Heart left ventricle (tissue), 13 donors: Measurements from ENCODE around the gene TIMM17A.

Experiments used
- POLR2A ChIP-seq, 2 donors: fragments of 450-650 bp; IDR thresholded peaks; one replicate each; pipeline ENCODE4 v1.6.1; 2017; ENCODE audit warnings: antibody characterized with exemption in 2 of 2, mild to moderate bottlenecking in 2 of 2, moderate library complexity in 2 of 2
- TF ChIP-seq, protein P1 (sequence below), 12 donors: fragments of 200-600 bp; sonication (generic) in 4 of 12; IDR thresholded peaks; one replicate each; pipeline versions ENCODE4 v1.5.0 to v1.8.0; 2018 to 2022; ENCODE audit warnings: antibody characterized with exemption in 12 of 12, mild to moderate bottlenecking in 5 of 12
- donor health status: ischemic (EF 13 %, LVEDD 7.1; RV severe dilation, severe dysfunction).
- donor health status: DM: no; HTN: yes; CAD: no.
- donor health status: DM: no; HTN: no; CAD: no.
- donor health status: ischemic (EF 25% LVEDD 6.9; RV normal size, moderate dysfunction).
- donor health status: ischemic (EF 25% LVEDD 5.7; RV mildly dilated, moderate dysfunction).
- donor health status: ischemic (EF 35%, LVEDD 5.7; RV mildly dilated, moderate dysfunction).
- donor health status: nonischemic (EF 11% LVEDD 7.7; RV severe dilation, severe dysfunction).
- donor health status: DM: yes; HTN: yes; CAD: no.
- donor health status: PGD.
- donor health status: ischemic (EF 29% LVEDD 5.4; RV normal size, mild dysfunction).
- donor health status: nonischemic (EF 23%, LVEDD 6.1; RV moderate dilation, normal function).

DNA sequence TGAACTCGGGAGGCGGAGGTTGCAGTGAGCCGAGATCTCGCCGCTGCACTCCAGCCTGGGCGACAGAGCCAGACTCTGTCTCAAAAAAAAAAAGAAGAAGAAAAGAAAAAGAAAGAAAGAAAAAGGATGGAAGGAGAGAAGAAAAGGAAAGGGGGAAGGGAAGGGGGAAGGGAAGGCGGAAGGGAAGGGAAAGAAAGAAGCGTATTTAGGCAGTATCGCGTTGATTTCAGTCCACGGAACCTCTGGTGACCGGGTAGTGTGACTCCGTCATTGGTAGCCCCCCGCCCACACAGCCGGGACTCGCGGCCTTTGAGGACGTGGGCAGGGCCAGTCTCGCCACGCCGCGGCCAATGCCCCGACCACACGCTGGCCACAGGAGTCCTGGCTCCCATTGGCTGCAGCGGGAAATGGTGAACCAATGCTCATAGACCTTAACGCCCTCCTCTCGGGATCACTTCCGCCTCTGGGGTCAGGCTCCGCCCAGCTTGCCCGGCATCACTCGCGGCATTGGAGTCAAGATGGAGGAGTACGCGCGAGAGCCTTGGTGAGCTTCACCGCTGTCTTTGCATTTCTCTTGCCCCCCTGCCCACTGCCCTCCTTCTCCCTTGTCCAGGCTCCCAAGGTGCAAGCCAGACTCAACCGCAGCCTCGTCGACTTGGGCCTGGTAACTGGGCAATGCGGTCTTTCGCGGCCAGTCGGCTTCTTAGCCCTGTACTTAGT is at the start of gene TIMM17A:
- TF ChIP-seq, protein P1, sequence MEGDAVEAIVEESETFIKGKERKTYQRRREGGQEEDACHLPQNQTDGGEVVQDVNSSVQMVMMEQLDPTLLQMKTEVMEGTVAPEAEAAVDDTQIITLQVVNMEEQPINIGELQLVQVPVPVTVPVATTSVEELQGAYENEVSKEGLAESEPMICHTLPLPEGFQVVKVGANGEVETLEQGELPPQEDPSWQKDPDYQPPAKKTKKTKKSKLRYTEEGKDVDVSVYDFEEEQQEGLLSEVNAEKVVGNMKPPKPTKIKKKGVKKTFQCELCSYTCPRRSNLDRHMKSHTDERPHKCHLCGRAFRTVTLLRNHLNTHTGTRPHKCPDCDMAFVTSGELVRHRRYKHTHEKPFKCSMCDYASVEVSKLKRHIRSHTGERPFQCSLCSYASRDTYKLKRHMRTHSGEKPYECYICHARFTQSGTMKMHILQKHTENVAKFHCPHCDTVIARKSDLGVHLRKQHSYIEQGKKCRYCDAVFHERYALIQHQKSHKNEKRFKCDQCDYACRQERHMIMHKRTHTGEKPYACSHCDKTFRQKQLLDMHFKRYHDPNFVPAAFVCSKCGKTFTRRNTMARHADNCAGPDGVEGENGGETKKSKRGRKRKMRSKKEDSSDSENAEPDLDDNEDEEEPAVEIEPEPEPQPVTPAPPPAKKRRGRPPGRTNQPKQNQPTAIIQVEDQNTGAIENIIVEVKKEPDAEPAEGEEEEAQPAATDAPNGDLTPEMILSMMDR (IDR thresholded peaks at IDR 0.05): peak in 1 of 12 donors; percentile 16
- TF ChIP-seq POLR2A (IDR thresholded peaks at IDR 0.05): peak; percentile 59 to 82
